K562 (cell line): ENCODE results near the gene TERC. TPM values are rescaled to one million over a fixed set of nuclear protein-coding genes. Genes with fewer than 3 reads are reported as not detected.

ENCODE experiments used
- ETV6 ChIP-seq, 3 experiments: fragments of 150-350 bp in 1 of 3; sonication (generic) in 1 of 3; formaldehyde crosslinking in 1 of 3; IDR thresholded peaks; 2 replicates each; pipeline versions ENCODE4 v1.6.1 to v1.8.0; 2014 to 2022; ENCODE audit warnings: borderline replicate concordance in 2 of 3, low read depth in 2 of 3, antibody characterized with exemption in 1 of 3, low read length in 1 of 3, mild to moderate bottlenecking in 1 of 3, missing genetic modification reagents in 1 of 3
- HLTF ChIP-seq: fragments of 450-650 bp; IDR thresholded peaks from 2 replicates; pipeline ENCODE4 v1.6.1; 2016
- L3MBTL2 ChIP-seq: fragments of 450-650 bp; IDR thresholded peaks from 2 replicates; pipeline ENCODE4 v1.6.1; 2016; ENCODE audit warnings: mild to moderate bottlenecking, moderate library complexity
- MEIS2 ChIP-seq: fragments of 450-650 bp; IDR thresholded peaks from 2 replicates; pipeline ENCODE4 v1.6.1; 2014; ENCODE audit warnings: mild to moderate bottlenecking; ENCODE audit not compliant: partially characterized antibody
- MYC ChIP-seq, 2 experiments: fragments of 250-450 bp in 1 of 2; sonication (Bioruptor Pico) in 1 of 2; IDR thresholded peaks; 2 replicates each; pipeline versions ENCODE4 v1.5.1 to v1.6.1; 2012 to 2021; ENCODE audit warnings: low read depth in 2 of 2, borderline replicate concordance in 1 of 2, improper control_type of control experiment in 1 of 2, low read length in 1 of 2, mild to moderate bottlenecking in 1 of 2, moderate library complexity in 1 of 2
- NBN ChIP-seq: fragments of 450-650 bp; IDR thresholded peaks from 2 replicates; pipeline ENCODE4 v1.6.1; 2016; ENCODE audit warnings: low read depth, mild to moderate bottlenecking
- NRF1 ChIP-seq, 2 experiments: fragments of 450-650 bp; IDR thresholded peaks in 1 of 2; conservative IDR thresholded peaks in 1 of 2; 2 replicates each; pipeline ENCODE4 v1.6.1; 2014; ENCODE audit warnings: mild to moderate bottlenecking in 2 of 2
- PCBP1 ChIP-seq: fragments of 200-400 bp; formaldehyde crosslinking; IDR thresholded peaks from 2 replicates; pipeline ENCODE4 v1.6.1; 2018; ENCODE audit warnings: mild to moderate bottlenecking, low read depth, low read length; ENCODE audit not compliant: poor library complexity, severe bottlenecking
- SMARCC2 ChIP-seq: fragments of 450-650 bp; IDR thresholded peaks from 2 replicates; pipeline ENCODE4 v1.6.1; 2017; ENCODE audit warnings: antibody characterized with exemption, moderate library complexity, mild to moderate bottlenecking, low read depth
- THRAP3 ChIP-seq: fragments of 450-650 bp; IDR thresholded peaks from 2 replicates; pipeline ENCODE4 v1.6.1; 2016; ENCODE audit warnings: mild to moderate bottlenecking, inconsistent platforms, borderline replicate concordance
- ZC3H8 ChIP-seq: fragments of 450-650 bp; IDR thresholded peaks from 2 replicates; pipeline ENCODE4 v1.6.1; 2017
- ZNF224 ChIP-seq: sonication (generic); formaldehyde crosslinking; IDR thresholded peaks from 2 replicates; pipeline ENCODE4 v1.8.0; 2022; ENCODE audit warnings: mild to moderate bottlenecking, missing genetic modification reagents
- polyA plus RNA-seq, 8 experiments: library from polyadenylated mRNA; depleted of rRNA in 4 of 8; stranded (reverse) in 5 of 8; unstranded in 3 of 8; fragments of >200 nt; fragmentation: Nextera tagmentation in 2 of 8; fragmentation: Illumina TruSeq in 1 of 8; extraction: Ambion mirVana in 2 of 8; extraction: Trizol in 1 of 8; gene quantifications; 2 replicates each; pipeline versions ENCODE4 v1.2.1 to v1.2.3, GENCODE V29; 2011 to 2014; ENCODE audit warnings: inconsistent platforms in 1 of 8, missing spikeins in 1 of 8
- total RNA-seq, 7 experiments: library from RNA; depleted of rRNA in 6 of 7; stranded (reverse); fragments of >200 nt in 6 of 7; fragmentation: Illumina TruSeq in 2 of 7; extraction: Trizol in 2 of 7; gene quantifications; 2 replicates each; pipeline versions ENCODE4 v1.2.1 to v1.2.3, GENCODE V29; 2011 to 2021; ENCODE audit warnings: low replicate concordance in 1 of 7
- TF ChIP-seq, protein P1 (sequence below): fragments of 450-650 bp; IDR thresholded peaks from 2 replicates; pipeline ENCODE4 v1.6.1; 2017; ENCODE audit warnings: mild to moderate bottlenecking, moderate library complexity
- TF ChIP-seq, protein P2 (sequence below): fragments of 450-650 bp; formaldehyde crosslinking; IDR thresholded peaks from 2 replicates; pipeline ENCODE4 v1.4.0; 2022; ENCODE audit warnings: missing genetic modification characterization
- TF ChIP-seq, protein P3 (sequence below): IDR thresholded peaks from 2 replicates; pipeline ENCODE4 v1.6.1; 2011; ENCODE audit not compliant: insufficient read length; ENCODE audit errors: extremely low read depth
- TF ChIP-seq, protein P4 (sequence below): fragments of 450-650 bp; IDR thresholded peaks from 2 replicates; pipeline ENCODE4 v1.6.1; 2016; ENCODE audit warnings: borderline replicate concordance
- TF ChIP-seq, protein P5 (sequence below), 2 experiments: fragments of 450-650 bp; IDR thresholded peaks; 2 replicates each; pipeline ENCODE4 v1.6.1; 2018; ENCODE audit warnings: mild to moderate bottlenecking in 2 of 2, low read depth in 1 of 2; ENCODE audit not compliant: partially characterized antibody in 2 of 2

TERC gene
- total and polyA plus RNA-seq, 9 of the 15 experiments (the other 6 are each of a cell fraction or from before 2014, with no cell fraction given), result 0.77 to 234 (median 27.9) TPM; not detected in 3

DNA sequence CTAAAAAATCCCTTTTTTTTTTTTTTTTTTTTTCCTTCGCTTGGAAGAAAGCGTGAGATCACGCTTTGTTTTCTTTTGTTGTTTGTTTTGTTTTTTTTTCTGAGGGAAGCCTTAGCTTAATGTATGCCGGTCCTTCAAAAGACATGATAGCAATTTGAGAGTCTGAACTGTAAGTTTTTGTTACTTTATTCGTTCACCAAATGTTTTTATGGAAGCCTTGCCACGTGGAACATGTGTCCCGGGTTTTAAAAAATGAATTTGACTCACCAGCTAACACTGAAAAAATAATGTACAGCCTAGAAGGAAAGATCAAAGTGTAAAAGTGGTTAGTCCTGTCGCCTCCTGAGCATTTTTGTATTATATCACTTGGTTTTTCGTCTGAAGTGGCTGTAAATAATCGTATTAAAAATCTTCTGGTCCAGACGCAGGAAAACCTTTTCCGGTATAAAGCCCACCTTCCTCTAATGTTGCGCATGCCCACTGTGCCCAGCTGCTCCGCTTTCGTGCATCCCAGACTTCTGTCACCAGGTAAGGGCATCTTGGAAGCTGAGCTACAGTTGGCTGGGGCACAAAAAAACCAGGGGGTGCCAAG is 7.5 kb upstream of the TERC start (continued):
- TF ChIP-seq, protein P1, sequence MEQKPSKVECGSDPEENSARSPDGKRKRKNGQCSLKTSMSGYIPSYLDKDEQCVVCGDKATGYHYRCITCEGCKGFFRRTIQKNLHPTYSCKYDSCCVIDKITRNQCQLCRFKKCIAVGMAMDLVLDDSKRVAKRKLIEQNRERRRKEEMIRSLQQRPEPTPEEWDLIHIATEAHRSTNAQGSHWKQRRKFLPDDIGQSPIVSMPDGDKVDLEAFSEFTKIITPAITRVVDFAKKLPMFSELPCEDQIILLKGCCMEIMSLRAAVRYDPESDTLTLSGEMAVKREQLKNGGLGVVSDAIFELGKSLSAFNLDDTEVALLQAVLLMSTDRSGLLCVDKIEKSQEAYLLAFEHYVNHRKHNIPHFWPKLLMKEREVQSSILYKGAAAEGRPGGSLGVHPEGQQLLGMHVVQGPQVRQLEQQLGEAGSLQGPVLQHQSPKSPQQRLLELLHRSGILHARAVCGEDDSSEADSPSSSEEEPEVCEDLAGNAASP, result no peak
- TF ChIP-seq ETV6 (IDR thresholded peaks at IDR 0.05; ENCODE audit: borderline replicate concordance in 1 of 2, low read depth in 2 of 2, low read length in 1 of 2) (0 out of 4 replicates have a peak, but pooled peaks of 1 of the 2 experiments have one; percentile 4), ETV6 (CRISPR knock-in tag; IDR thresholded peaks at IDR 0.05; ENCODE audit: borderline replicate concordance) (no peak), NBN (peak; percentile 5; the same call in 1 of the 2 replicates), MYC (IDR thresholded peaks at IDR 0.05; ENCODE audit: low read depth, low read length) (peak; percentile 83), MYC (CRISPR knock-in tag; IDR thresholded peaks at IDR 0.05; ENCODE audit: borderline replicate concordance, low read depth) (no peak), NRF1 (conservative IDR thresholded peaks at IDR 0.05 in 1 of 2, IDR thresholded peaks at IDR 0.05 in 1 of 2) (peak; percentile 93 to 94), SMARCC2 (no peak), THRAP3 (no peak), HLTF (0 out of 2 replicates have a peak, but pooled peaks have one; percentile 45), L3MBTL2 (peak; percentile 89), ZC3H8 (0 out of 2 replicates have a peak, but pooled peaks have one; percentile 40), MEIS2 (peak; percentile 41), ZNF224 (CRISPR knock-in tag) (no peak), PCBP1 (no peak)
- TF ChIP-seq, protein P2, sequence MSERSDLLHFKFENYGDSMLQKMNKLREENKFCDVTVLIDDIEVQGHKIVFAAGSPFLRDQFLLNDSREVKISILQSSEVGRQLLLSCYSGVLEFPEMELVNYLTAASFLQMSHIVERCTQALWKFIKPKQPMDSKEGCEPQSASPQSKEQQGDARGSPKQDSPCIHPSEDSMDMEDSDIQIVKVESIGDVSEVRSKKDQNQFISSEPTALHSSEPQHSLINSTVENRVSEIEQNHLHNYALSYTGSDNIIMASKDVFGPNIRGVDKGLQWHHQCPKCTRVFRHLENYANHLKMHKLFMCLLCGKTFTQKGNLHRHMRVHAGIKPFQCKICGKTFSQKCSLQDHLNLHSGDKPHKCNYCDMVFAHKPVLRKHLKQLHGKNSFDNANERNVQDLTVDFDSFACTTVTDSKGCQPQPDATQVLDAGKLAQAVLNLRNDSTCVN (CRISPR knock-in tag), result no peak
- TF ChIP-seq, protein P3, sequence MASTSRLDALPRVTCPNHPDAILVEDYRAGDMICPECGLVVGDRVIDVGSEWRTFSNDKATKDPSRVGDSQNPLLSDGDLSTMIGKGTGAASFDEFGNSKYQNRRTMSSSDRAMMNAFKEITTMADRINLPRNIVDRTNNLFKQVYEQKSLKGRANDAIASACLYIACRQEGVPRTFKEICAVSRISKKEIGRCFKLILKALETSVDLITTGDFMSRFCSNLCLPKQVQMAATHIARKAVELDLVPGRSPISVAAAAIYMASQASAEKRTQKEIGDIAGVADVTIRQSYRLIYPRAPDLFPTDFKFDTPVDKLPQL, result peak; percentile 16
- TF ChIP-seq, protein P4, sequence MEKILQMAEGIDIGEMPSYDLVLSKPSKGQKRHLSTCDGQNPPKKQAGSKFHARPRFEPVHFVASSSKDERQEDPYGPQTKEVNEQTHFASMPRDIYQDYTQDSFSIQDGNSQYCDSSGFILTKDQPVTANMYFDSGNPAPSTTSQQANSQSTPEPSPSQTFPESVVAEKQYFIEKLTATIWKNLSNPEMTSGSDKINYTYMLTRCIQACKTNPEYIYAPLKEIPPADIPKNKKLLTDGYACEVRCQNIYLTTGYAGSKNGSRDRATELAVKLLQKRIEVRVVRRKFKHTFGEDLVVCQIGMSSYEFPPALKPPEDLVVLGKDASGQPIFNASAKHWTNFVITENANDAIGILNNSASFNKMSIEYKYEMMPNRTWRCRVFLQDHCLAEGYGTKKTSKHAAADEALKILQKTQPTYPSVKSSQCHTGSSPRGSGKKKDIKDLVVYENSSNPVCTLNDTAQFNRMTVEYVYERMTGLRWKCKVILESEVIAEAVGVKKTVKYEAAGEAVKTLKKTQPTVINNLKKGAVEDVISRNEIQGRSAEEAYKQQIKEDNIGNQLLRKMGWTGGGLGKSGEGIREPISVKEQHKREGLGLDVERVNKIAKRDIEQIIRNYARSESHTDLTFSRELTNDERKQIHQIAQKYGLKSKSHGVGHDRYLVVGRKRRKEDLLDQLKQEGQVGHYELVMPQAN, result peak; percentile 76
- TF ChIP-seq, protein P5, sequence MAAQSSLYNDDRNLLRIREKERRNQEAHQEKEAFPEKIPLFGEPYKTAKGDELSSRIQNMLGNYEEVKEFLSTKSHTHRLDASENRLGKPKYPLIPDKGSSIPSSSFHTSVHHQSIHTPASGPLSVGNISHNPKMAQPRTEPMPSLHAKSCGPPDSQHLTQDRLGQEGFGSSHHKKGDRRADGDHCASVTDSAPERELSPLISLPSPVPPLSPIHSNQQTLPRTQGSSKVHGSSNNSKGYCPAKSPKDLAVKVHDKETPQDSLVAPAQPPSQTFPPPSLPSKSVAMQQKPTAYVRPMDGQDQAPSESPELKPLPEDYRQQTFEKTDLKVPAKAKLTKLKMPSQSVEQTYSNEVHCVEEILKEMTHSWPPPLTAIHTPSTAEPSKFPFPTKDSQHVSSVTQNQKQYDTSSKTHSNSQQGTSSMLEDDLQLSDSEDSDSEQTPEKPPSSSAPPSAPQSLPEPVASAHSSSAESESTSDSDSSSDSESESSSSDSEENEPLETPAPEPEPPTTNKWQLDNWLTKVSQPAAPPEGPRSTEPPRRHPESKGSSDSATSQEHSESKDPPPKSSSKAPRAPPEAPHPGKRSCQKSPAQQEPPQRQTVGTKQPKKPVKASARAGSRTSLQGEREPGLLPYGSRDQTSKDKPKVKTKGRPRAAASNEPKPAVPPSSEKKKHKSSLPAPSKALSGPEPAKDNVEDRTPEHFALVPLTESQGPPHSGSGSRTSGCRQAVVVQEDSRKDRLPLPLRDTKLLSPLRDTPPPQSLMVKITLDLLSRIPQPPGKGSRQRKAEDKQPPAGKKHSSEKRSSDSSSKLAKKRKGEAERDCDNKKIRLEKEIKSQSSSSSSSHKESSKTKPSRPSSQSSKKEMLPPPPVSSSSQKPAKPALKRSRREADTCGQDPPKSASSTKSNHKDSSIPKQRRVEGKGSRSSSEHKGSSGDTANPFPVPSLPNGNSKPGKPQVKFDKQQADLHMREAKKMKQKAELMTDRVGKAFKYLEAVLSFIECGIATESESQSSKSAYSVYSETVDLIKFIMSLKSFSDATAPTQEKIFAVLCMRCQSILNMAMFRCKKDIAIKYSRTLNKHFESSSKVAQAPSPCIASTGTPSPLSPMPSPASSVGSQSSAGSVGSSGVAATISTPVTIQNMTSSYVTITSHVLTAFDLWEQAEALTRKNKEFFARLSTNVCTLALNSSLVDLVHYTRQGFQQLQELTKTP (IDR thresholded peaks at IDR 0.05; ENCODE audit: low read depth in 1 of 2, partially characterized antibody in 2 of 2), result peak in 1 of 2 experiments; percentile 13
